ENCODE measurements around the gene ZDHHC7. TPM values are rescaled to one million over a fixed set of nuclear protein-coding genes. Genes with fewer than 3 reads are reported as not detected.

ZDHHC7 gene
- total and polyA plus RNA-seq, 9 donors, result 23.9 to 54.5 (median 32.7) TPM

- intact Hi-C loops (cut with DNase I), result no loop called here
- Histone ChIP-seq H3K4me1 (ENCODE audit: insufficient read depth) (peaks cover 5% of the 10 kb centered on the region), H3K27me3 (no peaks in the 10 kb centered on the region), H3K36me3 (no peaks in the 10 kb centered on the region), H3K27ac (no peak overlapping the region), H3K4me3 (no peak overlapping the region), H3K9me3 (no peaks in the 10 kb centered on the region)
- TF ChIP-seq EP300 (IDR thresholded peaks at IDR 0.05) (no peak), CTCF (IDR thresholded peaks at IDR 0.05) (no peak), POLR2A (IDR thresholded peaks at IDR 0.05) (no peak)
- DNase-seq, result no peak
- 90 to 95% (median 94%) methylated on average over 17 of the region's 17 CpGs for WGBS, 3 donors
These were observed 37.7 kb upstream of the ZDHHC7 start for GRCh38 chr16:85048921-85049562.

- TF ChIP-seq POLR2A (IDR thresholded peaks at IDR 0.05), result no peak
- TF ChIP-seq CTCF (IDR thresholded peaks at IDR 0.05), result no peak
- TF ChIP-seq EP300 (IDR thresholded peaks at IDR 0.05), result no peak
- 89 to 92% (median 91%) methylated on average over 11 of the region's 11 CpGs for WGBS, 3 donors
- Histone ChIP-seq H3K27me3 (no peaks in the 10 kb centered on the region), H3K36me3 (no peaks in the 10 kb centered on the region), H3K27ac (no peak overlapping the region), H3K4me3 (no peak overlapping the region), H3K9me3 (no peaks in the 10 kb centered on the region), H3K4me1 (ENCODE audit: insufficient read depth) (peaks cover 5% of the 10 kb centered on the region)
- no peak for DNase-seq
- intact Hi-C loops (cut with DNase I), result no loop called here
These were observed 36.6 kb upstream of the ZDHHC7 start for GRCh38 chr16:85047867-85048455.

- H3K27ac ChIP-seq, result peak overlapping the region in 1 of 2 donors; percentile 4
- no peak overlapping the region for H3K4me3 ChIP-seq
- no peaks in the 10 kb centered on the region for H3K27me3 ChIP-seq
- no peak for DNase-seq
- intact Hi-C loops (cut with DNase I), result no loop called here
- TF ChIP-seq CTCF (IDR thresholded peaks at IDR 0.05) (no peak), EP300 (IDR thresholded peaks at IDR 0.05) (no peak), POLR2A (IDR thresholded peaks at IDR 0.05) (no peak)
- H3K36me3 ChIP-seq, result no peaks in the 10 kb centered on the region
- H3K4me1 ChIP-seq (ENCODE audit: insufficient read depth), result peaks cover 5% of the 10 kb centered on the region
- H3K9me3 ChIP-seq, result no peaks in the 10 kb centered on the region
- WGBS, 3 donors, result 70 to 81% (median 75%) methylated on average over 20 of the region's 20 CpGs
These were observed 35.9 kb upstream of the ZDHHC7 start for GRCh38 chr16:85046931-85047866.

GRCh38 chr16:85046472-85046916 is 35.2 kb upstream of the ZDHHC7 start:
- no peak overlapping the region for H3K4me3 ChIP-seq
- intact Hi-C loops (cut with DNase I), result no loop called here
- no peak for DNase-seq
- H3K27me3 ChIP-seq, result no peaks in the 10 kb centered on the region
- H3K9me3 ChIP-seq, result no peaks in the 10 kb centered on the region
- TF ChIP-seq POLR2A (IDR thresholded peaks at IDR 0.05) (no peak), CTCF (IDR thresholded peaks at IDR 0.05) (no peak), EP300 (IDR thresholded peaks at IDR 0.05) (no peak)
- no peak overlapping the region for H3K27ac ChIP-seq
- H3K36me3 ChIP-seq, result no peaks in the 10 kb centered on the region
- WGBS, 3 donors, result 90 to 95% (median 91%) methylated on average over 8 of the region's 8 CpGs
- H3K4me1 ChIP-seq (ENCODE audit: insufficient read depth), result peaks cover 5% of the 10 kb centered on the region
